Fibroblast of villous mesenchyme (primary cell): ENCODE data around the gene IFT57. TPM values are rescaled to one million over a fixed set of nuclear protein-coding genes. Genes with fewer than 3 reads are reported as not detected.

ENCODE experiments used
- DNase-seq: peaks from one replicate; pipeline ENCODE4 v3.0.0-alpha.2; 2010; ENCODE audit warnings: low read depth
- H3K4me3 ChIP-seq: 2 replicates; pipeline ENCODE4 v1.5.1; 2011; ENCODE audit warnings: low read depth, mild to moderate bottlenecking, low read length
- CTCF ChIP-seq: IDR thresholded peaks from 2 replicates; pipeline ENCODE4 v1.5.1; 2012; ENCODE audit warnings: low read depth, mild to moderate bottlenecking, low read length; ENCODE audit not compliant: insufficient read depth
- total RNA-seq: library from RNA; depleted of rRNA; stranded (reverse); fragments of >200 nt; gene quantifications from 2 replicates; pipeline ENCODE4 v1.2.3, GENCODE V29; 2012

Gene IFT57
- total RNA-seq, 1 donor: 81.2 TPM

DNA sequence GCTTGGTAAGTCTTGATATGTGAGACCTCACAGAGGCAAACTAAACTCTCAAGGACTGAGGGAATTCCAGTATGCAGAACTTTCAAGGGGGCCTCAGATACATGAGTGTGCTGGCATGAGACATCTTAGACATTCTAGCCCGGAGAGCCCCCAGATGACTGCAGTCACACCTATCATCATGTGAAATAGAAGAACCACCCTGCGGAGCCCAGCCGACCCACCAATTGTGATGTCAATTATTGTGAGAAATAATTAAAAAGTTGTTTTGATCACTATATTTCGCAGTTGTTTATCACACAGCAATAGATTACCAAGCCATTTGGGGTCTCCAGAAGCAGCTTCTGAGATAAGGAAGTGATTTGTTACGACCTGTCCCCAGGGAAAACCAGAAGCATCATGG, 76.1 kb downstream of the IFT57 start:
- TF ChIP-seq CTCF: no peak
- H3K4me3 ChIP-seq: no peak overlapping the region
- no peak for DNase-seq

- TF ChIP-seq CTCF: no peak
- DNase-seq: no peak
- H3K4me3 ChIP-seq: no peak overlapping the region
Measured at GRCh38 chr3:108145578-108145977, 76.6 kb downstream of the IFT57 start.

DNA sequence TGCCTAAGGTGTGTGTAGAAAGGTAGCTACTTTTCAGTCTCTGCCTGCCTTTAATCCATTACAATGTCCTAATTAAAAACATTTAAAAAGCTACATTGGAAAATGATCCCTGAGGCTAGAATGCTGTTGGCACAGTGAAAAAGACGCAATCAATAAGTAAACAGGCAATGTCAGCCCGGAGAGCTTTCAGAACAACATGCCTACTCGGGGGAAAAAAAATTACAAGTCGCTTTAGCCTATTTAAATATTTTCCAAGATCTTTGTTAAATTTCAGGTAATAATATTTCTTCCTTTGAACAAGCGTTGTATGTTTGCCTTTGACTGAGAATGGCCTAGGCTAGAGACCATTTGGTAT, 84.8 kb downstream of the IFT57 start:
- no peak for TF ChIP-seq CTCF
- no peak for DNase-seq
- H3K4me3 ChIP-seq: no peak overlapping the region

GRCh38 chr3:108136561-108137459, 85.4 kb downstream of the IFT57 start:
- TF ChIP-seq CTCF: no peak
- H3K4me3 ChIP-seq: no peak overlapping the region
- DNase-seq: no peak

DNA sequence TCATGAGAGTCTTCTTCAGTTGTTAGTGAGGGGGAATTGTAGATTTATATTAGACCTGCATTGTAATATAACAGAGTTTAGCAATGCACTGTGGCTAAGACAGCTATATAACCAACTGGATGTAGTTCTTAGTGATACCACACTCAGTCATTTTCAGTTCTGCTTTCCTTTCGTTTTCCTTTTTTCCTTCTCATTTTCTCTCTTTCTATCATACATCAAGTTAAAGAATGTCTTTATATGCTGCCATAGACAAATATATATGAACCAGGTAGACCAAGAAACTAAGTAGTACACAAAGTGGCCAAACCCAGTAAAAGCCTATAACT, 87.7 kb downstream of the IFT57 start:
- DNase-seq: no peak
- H3K4me3 ChIP-seq: no peak overlapping the region

GRCh38 chr3:108133858-108134554, 88.2 kb downstream of the IFT57 start:
- no peak overlapping the region for H3K4me3 ChIP-seq
- peak; percentile 1 for DNase-seq
- no peak for TF ChIP-seq CTCF

More for the DNA sequence above, 87.7 kb downstream of the IFT57 start:
- TF ChIP-seq CTCF: no peak
